Stimulated activated CD8-positive, alpha-beta memory T cell treated with anti-CD3 and anti-CD28 coated beads, Interleukin-4, amount 100 ng/mL, for 1 hour (primary cell): Measurements from ENCODE around the gene LMOD1.
A peak's percentile ranks its signal among the peaks of the same experiment; 100 is the strongest.
"Not testable (repeated sequence)": the region's sequence is repeated elsewhere in the genome, so short reads cannot be mapped to it uniquely, and the experiment has no call there.

Experiments used
- DNase-seq, 2 donors: peaks; one replicate each; pipeline ENCODE4 v3.0.0-alpha.2; 2020; ENCODE audit warnings: low read depth in 2 of 2, low spot score in 1 of 2

LMOD1 gene

DNA sequence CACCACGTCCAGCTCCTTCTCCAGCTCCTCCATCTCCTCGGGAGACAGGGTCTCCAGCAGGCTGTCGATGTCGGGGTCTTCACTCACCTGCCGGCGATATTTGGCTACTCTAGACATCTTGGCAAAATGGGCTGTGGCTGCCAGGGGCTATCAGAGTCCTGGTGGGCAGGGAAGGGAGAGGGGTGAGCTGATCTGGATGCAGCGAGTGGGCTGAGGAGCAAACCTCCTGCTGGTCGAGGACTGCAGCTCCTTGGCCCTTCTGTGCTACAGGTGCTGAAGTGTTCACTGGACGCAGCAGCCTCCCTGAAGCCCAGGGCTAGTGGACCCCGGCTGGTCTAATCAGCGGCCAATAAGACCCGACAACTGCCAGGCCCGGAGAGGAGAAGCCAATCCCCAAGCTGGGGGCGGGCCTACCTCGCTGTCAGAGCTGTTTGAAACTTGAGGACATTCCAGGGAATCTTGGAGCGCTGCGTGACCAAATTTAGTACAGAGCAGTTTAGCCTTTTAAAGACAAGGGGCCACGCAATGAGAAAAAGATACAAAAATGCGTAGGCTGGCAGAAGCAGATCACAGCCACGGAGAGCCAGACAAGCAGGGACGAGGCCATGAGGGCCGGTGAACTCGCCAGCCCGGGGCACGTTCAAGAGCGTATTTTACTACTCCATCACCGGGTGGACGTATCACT, at the start of gene LMOD1:
Gene LMOD1 (minus strand): TSS at position 325 of the 685 bp plus-strand sequence. CDS start 208 bp downstream, at position 117.
- DNase-seq, result no peak

DNA sequence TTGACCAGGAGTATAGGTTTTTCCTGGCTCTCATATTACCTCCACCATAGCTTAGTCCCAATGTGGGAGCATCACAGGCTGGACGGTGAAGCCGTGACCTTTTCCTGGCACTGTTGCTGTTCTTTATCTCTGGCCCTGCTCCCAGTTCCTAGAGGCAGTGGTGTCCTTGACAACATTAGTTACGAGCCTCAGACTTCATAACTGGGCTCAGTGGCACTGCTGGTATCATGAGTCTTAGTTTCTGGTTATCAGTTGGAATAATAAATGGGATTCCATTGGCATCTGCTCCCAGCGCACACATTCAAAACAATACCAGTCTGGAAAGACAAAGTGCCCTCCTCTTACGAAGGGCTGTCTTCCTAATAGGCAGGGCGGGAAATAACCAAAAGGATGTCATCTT, 44.1 kb upstream of the LMOD1 start:
- no peak for DNase-seq

DNA sequence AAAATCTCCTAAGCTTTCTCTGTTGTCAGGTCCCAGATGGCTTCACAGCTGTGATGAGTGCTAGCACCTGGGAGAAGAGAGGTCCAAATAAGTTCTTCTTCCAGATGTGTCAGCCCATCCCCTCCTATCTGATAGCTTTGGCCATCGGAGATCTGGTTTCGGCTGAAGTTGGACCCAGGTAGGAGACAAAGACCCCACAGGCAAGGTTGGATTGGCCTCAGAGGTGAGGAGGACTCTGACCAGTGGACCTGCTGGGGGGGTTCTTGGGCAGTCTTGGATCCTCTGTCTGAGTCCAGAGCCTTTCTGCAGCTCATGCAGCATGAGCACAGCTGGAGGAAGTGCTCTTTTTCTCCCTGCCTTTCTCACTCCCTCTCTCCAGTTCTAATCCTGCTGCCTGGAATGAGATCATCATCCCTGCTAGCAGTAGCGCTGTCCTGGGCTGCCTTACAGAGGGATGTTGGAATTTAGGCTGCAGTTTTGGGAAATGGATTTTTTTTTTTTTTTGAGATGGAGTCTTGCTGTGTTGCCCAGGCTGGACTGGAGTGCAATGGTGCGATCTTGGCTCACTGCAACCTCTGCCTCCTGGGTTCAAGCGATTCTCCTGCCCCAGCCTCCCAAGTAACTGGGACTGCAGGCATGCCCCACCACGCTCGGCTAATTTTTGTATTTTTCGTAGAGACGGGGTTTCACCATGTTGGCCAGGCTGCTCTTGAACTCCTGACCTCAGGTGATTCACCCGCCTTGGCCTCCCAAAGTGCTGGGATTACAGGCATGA, 43.2 kb upstream of the LMOD1 start:
- no peak for DNase-seq

DNA sequence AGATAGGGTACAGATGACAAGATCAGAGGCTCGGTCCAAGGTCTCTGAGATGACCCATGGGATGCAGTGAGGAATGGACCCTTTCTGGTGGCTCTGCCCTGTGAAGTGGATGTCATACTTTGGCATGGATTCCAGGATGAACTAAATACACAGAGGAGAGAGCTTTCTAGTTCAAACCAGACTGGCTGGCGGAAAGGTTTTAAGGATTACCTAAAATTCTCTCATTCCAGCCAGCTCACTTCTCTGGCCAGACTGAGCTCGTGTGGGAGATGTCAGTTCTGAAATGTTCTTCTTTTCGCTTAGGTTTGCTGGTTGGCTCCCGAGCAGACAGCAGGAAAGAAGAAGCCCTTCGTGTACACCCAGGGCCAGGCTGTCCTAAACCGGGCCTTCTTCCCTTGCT, 42.3 kb upstream of the LMOD1 start:
- DNase-seq, result no peak

DNA sequence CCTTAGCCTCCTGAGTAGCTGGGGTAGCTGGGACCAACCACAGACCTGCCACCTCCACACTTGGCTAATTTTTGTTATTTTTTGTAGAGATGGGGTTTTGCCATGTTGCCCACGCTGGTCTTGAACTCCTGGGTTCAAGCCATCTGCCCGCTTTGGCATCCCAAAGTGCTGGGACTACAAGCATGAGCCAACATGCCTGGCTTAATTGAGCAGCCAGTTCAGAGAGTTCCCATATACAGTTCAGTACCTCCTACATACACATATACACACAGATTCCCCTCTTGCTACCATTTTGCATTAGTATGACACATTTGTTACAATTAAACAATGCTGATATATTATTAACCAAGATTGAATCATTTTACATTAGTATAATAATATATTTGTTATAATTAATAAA, 39.0 kb upstream of the LMOD1 start:
- DNase-seq, result no peak

DNA sequence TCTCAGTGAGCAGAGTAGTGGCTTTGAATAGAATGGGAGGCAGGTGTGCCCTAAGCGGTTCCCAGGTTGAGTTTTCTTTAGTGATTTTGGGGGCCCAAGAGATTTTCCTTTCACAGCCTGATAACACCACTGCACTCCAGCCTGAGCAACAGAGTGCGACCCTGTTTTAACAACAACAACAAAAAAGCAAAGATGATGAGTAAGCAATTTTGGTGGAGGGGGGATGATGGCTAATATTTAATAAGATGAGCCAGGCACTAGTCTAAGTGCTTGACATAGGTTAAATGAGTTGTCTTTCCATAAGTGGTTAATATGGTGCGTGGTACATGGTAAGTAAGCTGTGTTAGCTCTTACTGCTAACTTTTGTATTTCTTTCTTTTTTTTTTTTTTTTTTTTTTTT, 38.1 kb upstream of the LMOD1 start:
- no peak for DNase-seq

DNA sequence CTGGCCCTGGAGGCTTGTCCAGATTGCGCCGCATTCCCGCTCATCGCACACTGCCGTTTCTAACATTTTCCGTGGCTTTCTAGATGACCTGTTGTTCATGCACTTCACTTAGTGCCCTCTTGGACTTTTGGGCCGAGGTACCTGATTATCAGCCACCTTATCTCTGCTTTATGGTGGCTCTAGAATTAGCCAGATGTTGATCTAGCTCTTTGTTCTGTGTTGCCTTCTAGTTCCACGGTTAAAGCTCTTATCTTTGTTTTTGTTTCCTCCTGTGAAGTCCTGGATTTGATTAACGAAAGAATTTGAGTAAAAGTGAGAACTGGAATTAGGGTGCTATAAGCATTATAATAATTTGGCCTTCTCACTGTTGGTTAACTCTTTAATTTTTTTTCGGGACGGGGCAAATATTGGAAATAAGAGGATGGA, 37.0 kb upstream of the LMOD1 start:
- DNase-seq, result no peak

DNA sequence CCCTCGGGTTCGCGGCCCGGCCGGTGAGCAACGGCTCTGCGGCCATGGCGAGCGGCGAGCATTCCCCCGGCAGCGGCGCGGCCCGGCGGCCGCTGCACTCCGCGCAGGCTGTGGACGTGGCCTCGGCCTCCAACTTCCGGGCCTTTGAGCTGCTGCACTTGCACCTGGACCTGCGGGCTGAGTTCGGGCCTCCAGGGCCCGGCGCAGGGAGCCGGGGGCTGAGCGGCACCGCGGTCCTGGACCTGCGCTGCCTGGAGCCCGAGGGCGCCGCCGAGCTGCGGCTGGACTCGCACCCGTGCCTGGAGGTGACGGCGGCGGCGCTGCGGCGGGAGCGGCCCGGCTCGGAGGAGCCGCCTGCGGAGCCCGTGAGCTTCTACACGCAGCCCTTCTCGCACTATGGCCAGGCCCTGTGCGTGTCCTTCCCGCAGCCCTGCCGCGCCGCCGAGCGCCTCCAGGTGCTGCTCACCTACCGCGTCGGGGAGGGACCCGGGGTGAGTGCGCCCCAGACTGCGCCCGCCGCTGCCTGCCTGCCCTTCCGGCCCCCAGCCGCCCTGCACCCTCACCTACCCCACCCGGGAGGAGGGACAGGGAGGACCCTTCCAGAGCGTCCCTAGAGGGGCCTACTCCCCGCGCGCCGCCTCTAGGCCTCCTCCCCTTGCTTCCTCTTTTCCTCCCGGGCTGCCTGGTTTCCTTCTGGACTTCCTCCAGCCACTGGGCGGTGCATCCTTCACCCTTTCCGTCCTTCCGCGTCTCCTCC, 36.5 kb upstream of the LMOD1 start, which contains the start of gene RNPEP:
Gene RNPEP (plus strand): TSS at position 26 of the 757 bp plus-strand sequence. CDS start 19 bp downstream, at position 45.
- peak; percentile 26 to 31 for DNase-seq

DNA sequence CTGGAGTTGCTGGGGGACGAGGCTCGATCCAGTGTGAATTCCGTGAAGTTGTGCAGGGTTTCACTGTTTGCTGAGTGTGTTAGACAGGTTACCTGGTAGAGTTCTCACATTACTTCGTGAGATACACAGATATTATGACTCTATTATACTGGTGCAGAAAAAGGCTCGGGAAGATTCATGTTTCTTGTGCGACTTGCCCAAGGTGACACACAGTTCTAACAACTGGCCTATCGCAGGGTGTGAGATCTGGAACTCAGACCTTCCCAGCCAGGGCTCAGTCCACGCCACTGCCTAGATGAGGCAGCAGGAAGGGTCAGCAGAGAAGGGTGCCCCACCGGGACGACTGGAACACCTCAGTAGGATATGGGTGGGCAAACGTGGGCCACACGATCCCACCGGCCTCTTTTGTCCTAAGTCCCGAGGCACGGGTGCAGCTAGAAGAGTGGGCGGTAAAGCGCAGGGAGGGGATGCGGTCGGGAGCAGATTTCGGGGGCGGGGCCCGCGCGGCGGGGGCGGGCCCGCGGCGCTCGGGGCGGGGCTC, 35.8 kb upstream of the LMOD1 start:
- peak; percentile 16 to 46 for DNase-seq

DNA sequence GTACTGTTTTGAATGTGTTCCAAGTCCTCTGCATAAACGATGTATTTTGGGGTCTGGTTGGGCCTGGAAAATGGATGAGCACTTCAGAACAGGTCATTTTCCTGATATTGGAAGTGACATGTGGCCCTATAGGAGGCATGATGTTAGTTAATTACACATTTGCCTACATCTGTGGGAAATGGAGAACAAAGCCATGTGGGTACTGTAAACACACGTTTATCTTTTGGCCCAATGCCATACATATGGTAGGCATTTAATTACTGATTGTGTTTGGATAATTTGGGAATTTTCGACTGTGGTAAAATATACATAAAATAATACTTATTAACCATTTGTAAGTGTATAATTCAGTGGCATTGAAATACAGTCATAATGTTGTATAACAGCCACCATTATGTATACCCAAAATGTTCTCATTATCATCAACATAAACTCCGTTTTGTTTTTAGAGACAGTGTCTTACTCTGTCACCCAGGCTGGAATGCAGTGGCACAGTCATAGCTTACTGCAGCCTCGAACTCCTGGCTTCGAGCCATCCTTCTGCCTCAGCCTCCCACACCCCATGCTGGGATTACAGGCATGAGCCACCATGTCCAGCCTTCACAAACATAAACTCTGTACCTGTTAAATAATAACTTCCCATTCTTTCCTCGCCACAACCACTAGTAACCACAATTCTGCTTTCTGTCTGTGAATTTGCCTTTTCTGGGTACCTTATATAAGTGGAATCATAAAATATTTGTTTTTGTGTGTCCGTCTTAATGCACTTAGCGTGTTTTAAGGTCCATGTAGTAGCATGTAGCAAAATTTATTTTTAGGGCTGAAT, 24.2 kb upstream of the LMOD1 start:
- no peak for DNase-seq

DNA sequence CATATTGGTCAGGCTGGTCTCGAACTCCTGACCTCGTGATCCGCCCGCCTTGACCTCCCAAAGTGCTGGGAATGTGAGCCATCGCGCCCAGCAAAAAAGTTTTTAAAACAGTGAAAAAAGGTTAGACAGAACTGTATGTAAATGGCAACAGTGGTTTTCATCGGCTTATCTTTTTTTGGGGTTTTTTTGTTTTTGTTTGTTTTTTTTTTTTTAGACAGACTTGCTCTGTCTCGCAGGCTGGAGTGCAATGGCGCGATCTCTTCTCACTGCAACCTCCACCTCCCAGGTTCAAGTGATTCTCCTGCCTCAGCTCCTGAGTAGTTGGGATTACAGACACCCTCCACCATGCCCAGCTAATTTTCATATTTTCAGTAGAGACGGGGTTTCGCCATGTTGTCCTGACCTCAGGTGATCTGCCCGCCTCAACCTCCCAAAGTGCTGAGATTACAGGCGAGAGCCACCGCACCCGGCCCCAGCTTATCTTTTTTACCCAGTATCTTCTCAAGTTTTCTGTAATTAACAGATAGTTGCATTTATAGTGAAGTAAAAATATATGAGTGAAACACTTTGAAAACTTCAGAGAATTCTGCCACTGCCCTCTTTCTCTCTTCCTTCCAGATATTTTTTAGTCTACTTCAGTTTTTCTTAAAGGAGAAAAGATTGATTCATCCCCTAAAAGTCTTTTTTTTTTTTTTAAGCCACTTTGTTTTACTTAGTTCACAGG, 22.0 kb upstream of the LMOD1 start:
- DNase-seq, result no peak

DNA sequence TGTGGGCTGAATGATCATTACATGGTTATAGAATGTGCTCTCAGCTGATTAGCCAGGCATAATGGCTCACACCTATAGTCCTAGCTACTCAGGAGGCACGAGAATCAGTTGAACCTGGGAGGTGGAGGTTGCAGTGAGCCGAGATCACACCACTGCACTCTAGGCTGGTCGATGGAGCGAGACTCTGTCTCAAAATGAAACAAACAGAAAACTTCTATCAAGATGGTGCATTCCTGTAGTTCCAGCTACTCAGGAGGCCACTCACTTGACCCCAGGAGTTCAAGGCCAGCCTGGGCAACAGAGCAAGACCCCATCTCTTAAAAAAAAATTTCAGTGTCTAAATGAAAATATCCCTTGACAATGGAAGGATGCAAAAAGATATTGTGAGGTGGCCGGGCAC, 19.8 kb upstream of the LMOD1 start:
- no peak for DNase-seq

DNA sequence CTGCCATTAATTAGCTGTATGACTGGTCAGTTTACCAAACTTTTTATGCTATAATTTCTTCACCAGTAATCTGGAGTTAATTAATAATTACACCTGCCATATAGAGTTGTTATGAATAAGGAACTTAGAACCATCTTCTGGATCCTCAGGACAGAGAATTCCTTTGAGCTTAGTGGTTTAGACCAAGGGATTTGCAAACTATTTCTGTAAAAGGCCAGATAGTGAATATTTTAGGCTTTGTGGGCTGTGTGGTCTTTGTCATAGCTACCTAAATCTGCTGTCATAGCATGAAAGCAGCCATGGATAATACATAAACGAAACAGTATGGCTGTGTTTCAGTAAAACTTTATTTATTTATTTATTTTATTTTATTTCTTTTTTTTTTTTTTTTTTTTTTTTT, 17.9 kb upstream of the LMOD1 start:
- DNase-seq, result no peak

DNA sequence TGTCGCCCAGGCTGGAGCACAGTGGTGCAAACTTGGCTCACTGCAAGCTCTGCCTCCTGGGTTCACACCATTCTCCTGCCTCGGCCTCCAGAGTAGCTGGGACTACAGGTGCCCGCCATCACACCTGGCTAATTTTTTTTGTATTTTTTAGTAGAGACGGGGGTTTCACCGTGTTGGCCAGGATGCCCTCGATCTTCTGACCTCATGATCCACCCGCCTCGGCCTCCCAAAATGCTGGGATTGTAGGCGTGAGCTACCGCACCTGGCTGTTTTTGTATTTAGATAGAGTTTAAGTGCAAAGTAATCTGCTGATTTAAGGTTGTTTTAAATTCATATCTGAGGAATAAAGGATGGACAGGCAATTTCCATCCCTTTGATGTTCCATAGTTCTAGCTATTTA, 16.0 kb upstream of the LMOD1 start:
- not testable (repeated sequence) for DNase-seq

DNA sequence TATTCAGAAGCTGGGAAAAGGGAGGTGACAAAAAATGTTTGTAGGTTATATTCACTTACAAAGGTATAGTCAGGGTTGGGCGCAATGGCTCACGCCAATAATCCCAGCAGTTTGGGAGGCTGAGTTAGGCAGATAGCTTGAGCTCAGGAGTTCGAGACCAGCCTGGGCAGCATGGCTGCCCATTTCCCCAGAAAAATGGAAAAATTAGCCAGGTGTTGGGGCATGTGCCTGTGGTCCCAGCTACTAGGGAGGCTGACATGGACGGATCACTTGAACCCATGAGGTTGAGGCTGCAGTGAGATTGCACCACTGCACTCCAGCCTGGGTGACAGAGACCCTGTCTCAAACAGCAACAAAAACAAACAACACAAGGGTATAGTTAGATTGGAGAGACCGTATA, 12.0 kb upstream of the LMOD1 start:
- no peak for DNase-seq

DNA sequence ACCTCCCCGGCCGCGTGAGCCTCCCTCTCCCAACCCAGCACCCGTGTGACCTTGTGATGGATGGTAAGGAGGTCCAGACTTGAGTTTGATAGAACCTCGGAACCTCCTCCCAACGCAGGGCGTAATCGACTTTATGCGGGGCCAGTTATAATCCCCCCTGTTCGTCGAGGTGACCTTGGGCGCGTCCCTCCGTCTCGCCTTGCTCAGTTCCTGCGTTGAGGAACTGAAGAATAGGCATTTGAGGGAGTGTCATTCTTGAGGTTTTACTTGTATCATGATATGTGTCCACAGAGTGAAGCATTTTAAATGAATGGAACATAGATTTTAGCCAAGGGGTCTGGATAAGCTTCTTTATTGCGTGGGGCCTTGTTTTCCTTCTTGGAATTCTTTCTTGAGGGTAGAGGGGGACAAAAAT, 9.4 kb upstream of the LMOD1 start:
- peak in 1 of 2 donors; percentile 10 for DNase-seq

DNA sequence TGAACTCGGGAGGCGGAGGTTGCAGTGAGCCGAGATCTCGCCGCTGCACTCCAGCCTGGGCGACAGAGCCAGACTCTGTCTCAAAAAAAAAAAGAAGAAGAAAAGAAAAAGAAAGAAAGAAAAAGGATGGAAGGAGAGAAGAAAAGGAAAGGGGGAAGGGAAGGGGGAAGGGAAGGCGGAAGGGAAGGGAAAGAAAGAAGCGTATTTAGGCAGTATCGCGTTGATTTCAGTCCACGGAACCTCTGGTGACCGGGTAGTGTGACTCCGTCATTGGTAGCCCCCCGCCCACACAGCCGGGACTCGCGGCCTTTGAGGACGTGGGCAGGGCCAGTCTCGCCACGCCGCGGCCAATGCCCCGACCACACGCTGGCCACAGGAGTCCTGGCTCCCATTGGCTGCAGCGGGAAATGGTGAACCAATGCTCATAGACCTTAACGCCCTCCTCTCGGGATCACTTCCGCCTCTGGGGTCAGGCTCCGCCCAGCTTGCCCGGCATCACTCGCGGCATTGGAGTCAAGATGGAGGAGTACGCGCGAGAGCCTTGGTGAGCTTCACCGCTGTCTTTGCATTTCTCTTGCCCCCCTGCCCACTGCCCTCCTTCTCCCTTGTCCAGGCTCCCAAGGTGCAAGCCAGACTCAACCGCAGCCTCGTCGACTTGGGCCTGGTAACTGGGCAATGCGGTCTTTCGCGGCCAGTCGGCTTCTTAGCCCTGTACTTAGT, 8.8 kb upstream of the LMOD1 start, which contains the start of gene TIMM17A:
Gene TIMM17A (plus strand): TSS at position 495 of the 720 bp plus-strand sequence. CDS start 24 bp downstream, at position 519.
- DNase-seq, result peak; percentile 80 to 85

DNA sequence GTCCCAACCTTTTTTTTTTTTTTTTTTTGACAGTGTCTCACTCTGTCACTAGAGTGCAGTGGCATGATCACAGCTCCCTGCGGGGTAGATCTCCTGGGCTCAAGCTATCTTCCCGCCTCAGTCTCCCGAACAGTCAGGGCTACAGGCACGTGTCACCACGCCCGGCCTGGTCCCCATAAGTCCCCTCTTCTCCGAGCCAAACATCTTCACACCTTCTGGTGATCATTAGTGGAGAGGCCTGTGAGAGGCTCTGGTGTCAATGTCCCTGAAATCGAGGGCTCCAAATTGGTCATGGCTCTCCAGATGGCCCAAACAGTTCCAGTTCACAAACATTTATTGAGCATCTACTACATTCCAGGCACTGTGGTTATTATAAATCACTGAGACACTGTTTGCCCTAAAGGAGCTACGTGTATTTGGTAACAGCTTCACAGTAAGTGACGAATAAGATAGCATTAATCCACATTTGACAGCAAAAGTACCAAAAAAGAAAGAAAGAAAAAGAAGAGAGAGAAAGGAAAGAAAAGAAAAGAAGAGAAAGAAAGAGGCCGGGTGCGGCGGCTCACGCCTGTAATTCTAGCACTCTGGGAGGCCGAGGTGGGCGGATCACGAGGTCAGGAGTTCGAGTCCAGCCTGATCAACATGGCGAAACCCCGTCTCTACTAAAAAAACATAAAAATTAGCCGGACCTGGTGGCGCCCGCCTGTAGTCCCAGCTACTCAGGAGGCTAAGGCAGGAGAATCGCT, 8.1 kb upstream of the LMOD1 start:
- no peak for DNase-seq
